SK-N-SH (cell line): ENCODE data around the gene KIF6.

Source experiments
- CTCF ChIP-seq: fragments of 200-600 bp; sonication (generic); IDR thresholded peaks from 2 replicates; pipeline ENCODE4 v1.6.1; 2017; ENCODE audit warnings: antibody characterized with exemption, mild to moderate bottlenecking, moderate library complexity
- FOXM1 ChIP-seq: IDR thresholded peaks from 2 replicates; pipeline ENCODE4 v1.4.0; 2012; ENCODE audit warnings: low read depth, mild to moderate bottlenecking
- PBX3 ChIP-seq: IDR thresholded peaks from 2 replicates; pipeline ENCODE4; 2012
- REST ChIP-seq: IDR thresholded peaks from 2 replicates; pipeline ENCODE4 v1.6.1; 2012; ENCODE audit warnings: mild to moderate bottlenecking, low read depth, low read length, moderate library complexity
- SIN3A ChIP-seq: IDR thresholded peaks from 2 replicates; pipeline ENCODE4 v1.6.1; 2012; ENCODE audit warnings: low read depth, mild to moderate bottlenecking, low read length, moderate library complexity, borderline replicate concordance
- SMC3 ChIP-seq: IDR thresholded peaks from 2 replicates; pipeline ENCODE4 v1.6.1; 2012; ENCODE audit warnings: low read depth, low read length, improper control_type of control experiment
- TAF1 ChIP-seq: IDR thresholded peaks from 2 replicates; pipeline ENCODE4 v1.6.1; 2012; ENCODE audit warnings: low read depth, mild to moderate bottlenecking, low read length, moderate library complexity, borderline replicate concordance
- USF1 ChIP-seq: IDR thresholded peaks from 2 replicates; pipeline ENCODE4 v1.4.0; 2012; ENCODE audit warnings: low read depth, borderline replicate concordance

GRCh38 chr6:39725632-39725997 lies 407 bp upstream of the KIF6 start:
- TF ChIP-seq REST (no peak), PBX3 (no peak), SMC3 (no peak), CTCF (no peak), SIN3A (no peak), USF1 (no peak), TAF1 (no peak), FOXM1 (no peak)
